Transverse colon (tissue), 4 donors: ENCODE measurements around the gene PTGES3L. TPM values are rescaled to one million over a fixed set of nuclear protein-coding genes. Genes with fewer than 3 reads are reported as not detected.
"Not testable (repeated sequence)": the region's sequence is repeated elsewhere in the genome, so short reads cannot be mapped to it uniquely, and the experiment has no call there.

Experiments used
- DNase-seq: peaks from one replicate; pipeline ENCODE4 v3.0.0-alpha.2; 2019
- H3K27ac ChIP-seq, 4 donors: fragments of 200-600 bp; sonication (generic); 2 replicates each; pipeline ENCODE4 v1.5.1; 2016 to 2018; ENCODE audit warnings: inconsistent platforms in 4 of 4
- H3K27me3 ChIP-seq: fragments of 200-600 bp; sonication (generic); 2 replicates; pipeline ENCODE4 v1.5.1; 2017; ENCODE audit warnings: inconsistent platforms
- H3K36me3 ChIP-seq, 4 donors: fragments of 200-600 bp; sonication (generic); 2 replicates each; pipeline ENCODE4 v1.5.1; 2017 to 2019; ENCODE audit warnings: inconsistent platforms in 4 of 4
- H3K4me1 ChIP-seq, 4 donors: fragments of 200-600 bp; sonication (generic); 2 replicates each; pipeline ENCODE4 v1.5.1; 2017 to 2020; ENCODE audit warnings: inconsistent platforms in 4 of 4
- H3K4me3 ChIP-seq, 4 donors: fragments of 200-600 bp; sonication (generic); 1 replicate in 1 of 4; 2 replicates in 3 of 4; pipeline versions ENCODE4 v1.5.1 to v1.6.1; 2017 to 2019; ENCODE audit warnings: inconsistent platforms in 4 of 4
- H3K9me3 ChIP-seq, 2 donors: fragments of 200-600 bp; sonication (generic); 2 replicates each; pipeline ENCODE4 v1.5.1; 2017 to 2019; ENCODE audit warnings: inconsistent platforms in 2 of 2
- EP300 ChIP-seq: sonication (generic); formaldehyde crosslinking; IDR thresholded peaks from one replicate; pipeline ENCODE4 v1.6.1; 2017; ENCODE audit warnings: antibody characterized with exemption, low read depth
- POLR2A ChIP-seq: fragments of 450-650 bp; IDR thresholded peaks from one replicate; pipeline ENCODE4 v1.6.1; 2016; ENCODE audit warnings: antibody characterized with exemption, mild to moderate bottlenecking, moderate library complexity
- POLR2AphosphoS5 ChIP-seq, 3 donors: sonication (generic); formaldehyde crosslinking; IDR thresholded peaks; one replicate each; pipeline ENCODE4 v1.6.1; 2016; ENCODE audit warnings: antibody characterized with exemption in 3 of 3
- WGBS, 2 donors: methylation state at CpG; one replicate each; pipeline ENCODE4 v1.1.5; 2018; ENCODE audit warnings: low coverage in 1 of 2; 5-methylcytosine and 5-hydroxymethylcytosine counted together
- in situ Hi-C, 4 donors: fragments of 200-750 bp; cut with MboI; loops; one replicate each; pipeline versions ENCODE4 v1.15.0 to v1.15.1; 2017; ENCODE audit warnings: low sequenced_read_pairs in 3 of 4, low pct_ligation_motif_present in 1 of 4, low pct_unique_long_range_greater_than_20kb in 1 of 4
- intact Hi-C: fragments of 100-400 bp; cut with DNase I; formaldehyde crosslinking; loops from one replicate; pipeline ENCODE4 v1.15.1; 2023; ENCODE audit warnings: low total_unique reads
- total RNA-seq, 4 donors: library from RNA; depleted of rRNA; stranded (reverse); fragments of >200 nt; gene quantifications; one replicate each; pipeline ENCODE4 v1.1.0, GENCODE V29; 2016
- TF ChIP-seq, protein P1 (sequence below), 5 experiments: fragments of 200-600 bp in 3 of 5; fragments of 450-650 bp in 2 of 5; sonication (generic) in 3 of 5; IDR thresholded peaks; 1 replicate in 2 of 5; 2 replicates in 3 of 5; pipeline ENCODE4 v1.5.1; 2016 to 2017; ENCODE audit warnings: antibody characterized with exemption in 5 of 5, inconsistent platforms in 3 of 5, mild to moderate bottlenecking in 2 of 5, moderate library complexity in 1 of 5

The PTGES3L gene
- total RNA-seq, 4 donors from 2014 or later: 3.4 to 8.3 (median 5.1) TPM; not detected in 1

DNA sequence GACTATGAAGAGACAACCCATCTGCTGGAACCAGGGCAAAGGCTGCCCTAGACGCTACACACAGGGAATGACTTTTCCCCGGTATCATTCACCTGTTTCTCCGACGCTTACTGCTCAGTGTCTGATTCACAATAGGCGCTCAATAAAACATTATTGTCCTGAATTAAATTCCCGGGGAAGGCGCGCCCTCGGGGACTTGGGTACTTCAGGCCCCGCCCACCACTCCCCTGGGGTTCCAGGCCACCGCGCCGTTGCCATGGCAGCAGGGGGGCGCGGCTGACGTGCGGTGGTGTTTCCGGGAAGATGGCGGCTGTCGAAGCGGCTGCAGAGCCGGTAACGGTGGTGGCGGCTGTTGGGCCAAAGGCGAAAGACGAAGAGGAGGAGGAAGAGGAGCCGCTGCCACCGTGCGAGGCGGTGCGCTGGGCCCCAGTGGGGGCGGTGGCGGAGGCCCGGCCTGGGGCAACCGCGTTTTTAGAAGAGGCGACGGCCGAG is 440 bp upstream of the PTGES3L start, which contains the start of gene RUNDC1:
Gene RUNDC1 (plus strand): TSS at position 292 of the 492 bp plus-strand sequence. CDS start 12 bp downstream, at position 304.
- in situ Hi-C loops: no loop called here
- WGBS, 2 donors: 0 to 4% methylated on average over 5 to 17 of the region's 39 CpGs
- Histone ChIP-seq H3K36me3 (no peaks in the 10 kb centered on the region), H3K4me3 (peak within 1 kb of the TSS; percentile 45 to 98 (median 81)), H3K27me3 (no peaks in the 10 kb centered on the region), H3K9me3 (no peaks in the 10 kb centered on the region), H3K4me1 (peaks cover 14 to 43% (median 35%) of the 10 kb centered on the region in 4 donors), H3K27ac (peak within 1 kb of the TSS; percentile 92 to 99 (median 94))
- TF ChIP-seq POLR2AphosphoS5 (IDR thresholded peaks at IDR 0.05) (peak; percentile 84 to 91 (median 86)), EP300 (no peak), POLR2A (peak; percentile 59)
- TF ChIP-seq, protein P1, sequence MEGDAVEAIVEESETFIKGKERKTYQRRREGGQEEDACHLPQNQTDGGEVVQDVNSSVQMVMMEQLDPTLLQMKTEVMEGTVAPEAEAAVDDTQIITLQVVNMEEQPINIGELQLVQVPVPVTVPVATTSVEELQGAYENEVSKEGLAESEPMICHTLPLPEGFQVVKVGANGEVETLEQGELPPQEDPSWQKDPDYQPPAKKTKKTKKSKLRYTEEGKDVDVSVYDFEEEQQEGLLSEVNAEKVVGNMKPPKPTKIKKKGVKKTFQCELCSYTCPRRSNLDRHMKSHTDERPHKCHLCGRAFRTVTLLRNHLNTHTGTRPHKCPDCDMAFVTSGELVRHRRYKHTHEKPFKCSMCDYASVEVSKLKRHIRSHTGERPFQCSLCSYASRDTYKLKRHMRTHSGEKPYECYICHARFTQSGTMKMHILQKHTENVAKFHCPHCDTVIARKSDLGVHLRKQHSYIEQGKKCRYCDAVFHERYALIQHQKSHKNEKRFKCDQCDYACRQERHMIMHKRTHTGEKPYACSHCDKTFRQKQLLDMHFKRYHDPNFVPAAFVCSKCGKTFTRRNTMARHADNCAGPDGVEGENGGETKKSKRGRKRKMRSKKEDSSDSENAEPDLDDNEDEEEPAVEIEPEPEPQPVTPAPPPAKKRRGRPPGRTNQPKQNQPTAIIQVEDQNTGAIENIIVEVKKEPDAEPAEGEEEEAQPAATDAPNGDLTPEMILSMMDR (IDR thresholded peaks at IDR 0.05): no peak
- intact Hi-C loops: no loop called here
- peak; percentile 99 for DNase-seq

DNA sequence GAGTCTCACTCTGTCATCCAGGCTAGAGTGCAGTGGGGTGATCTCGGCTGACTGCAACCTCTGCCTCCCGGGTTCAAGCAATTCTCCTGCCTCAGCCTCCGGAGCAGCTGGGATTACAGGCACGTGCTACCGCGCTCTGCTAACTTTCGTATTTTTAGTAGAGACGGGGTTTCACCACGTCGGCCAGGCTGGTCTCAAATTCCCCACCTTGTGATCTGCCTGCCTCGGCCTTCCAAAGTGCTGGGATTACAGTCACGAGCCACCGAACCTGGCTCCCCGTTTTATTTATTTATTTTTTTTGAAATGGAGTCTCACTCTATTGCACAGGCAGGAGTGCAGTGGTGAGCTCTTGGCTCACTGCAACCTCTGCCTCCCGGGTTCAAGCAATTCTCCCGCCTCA is 4.2 kb downstream of the PTGES3L start:
- H3K27me3 ChIP-seq, H3K27ac ChIP-seq, DNase-seq, H3K9me3 ChIP-seq, in situ Hi-C loops, intact Hi-C loops, H3K4me3 ChIP-seq, H3K36me3 ChIP-seq: not testable (repeated sequence)
- 91 to 92% methylated on average over 9 to 16 of the region's 16 CpGs for WGBS, 2 donors
- peaks cover 9 to 21% (median 16%) of the 10 kb centered on the region in 4 donors for H3K4me1 ChIP-seq

DNA sequence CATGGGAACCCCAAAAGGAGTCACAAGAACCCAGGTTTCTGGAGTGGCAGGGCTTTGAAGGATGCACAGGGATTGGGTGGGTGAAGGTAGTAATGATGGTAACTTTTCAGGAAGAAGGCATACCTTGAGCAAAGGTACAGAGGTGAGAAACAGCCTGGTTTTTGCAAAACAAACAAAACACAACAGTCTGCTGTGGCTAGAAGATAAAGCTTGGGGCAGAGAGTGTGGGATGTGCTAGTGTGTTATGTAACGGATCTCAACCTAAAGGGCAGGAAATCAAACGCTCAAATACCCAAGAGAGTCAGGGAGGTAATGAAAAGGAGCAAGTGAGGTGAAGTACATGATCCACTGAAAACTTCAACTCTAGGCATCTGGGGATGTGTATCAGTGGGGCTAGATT is 4.6 kb downstream of the PTGES3L start:
- Histone ChIP-seq H3K27me3 (no peaks in the 10 kb centered on the region), H3K4me1 (peaks cover 9 to 21% (median 16%) of the 10 kb centered on the region in 4 donors), H3K9me3 (no peaks in the 10 kb centered on the region), H3K36me3 (no peaks in the 10 kb centered on the region), H3K27ac (no peak overlapping the region), H3K4me3 (no peak overlapping the region)
- intact Hi-C loops (no loop called here), in situ Hi-C loops (no loop called here)
- WGBS, 2 donors: 47 to 83% methylated on average over 2 of the region's 2 CpGs
- no peak for DNase-seq
- TF ChIP-seq POLR2A (no peak), EP300 (no peak), POLR2AphosphoS5 (IDR thresholded peaks at IDR 0.05) (no peak)
- TF ChIP-seq, protein P1 (IDR thresholded peaks at IDR 0.05): no peak

DNA sequence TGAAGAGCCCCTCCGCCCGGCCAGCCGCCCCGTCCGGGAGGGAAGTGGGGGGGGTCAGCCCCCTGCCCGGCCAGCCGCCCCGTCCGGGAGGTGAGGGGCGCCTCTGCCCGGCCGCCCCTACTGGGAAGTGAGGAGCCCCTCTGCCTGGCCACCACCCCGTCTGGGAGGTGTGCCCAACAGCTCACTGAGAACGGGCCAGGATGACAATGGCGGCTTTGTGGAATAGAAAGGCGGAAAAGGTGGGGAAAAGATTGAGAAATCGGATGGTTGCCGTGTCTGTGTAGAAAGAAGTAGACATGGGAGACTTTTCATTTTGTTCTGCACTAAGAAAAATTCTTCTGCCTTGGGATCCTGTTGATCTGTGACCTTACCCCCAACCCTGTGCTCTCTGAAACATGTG is 6.6 kb downstream of the PTGES3L start:
- H3K27me3 ChIP-seq, in situ Hi-C loops: not testable (repeated sequence)

DNA sequence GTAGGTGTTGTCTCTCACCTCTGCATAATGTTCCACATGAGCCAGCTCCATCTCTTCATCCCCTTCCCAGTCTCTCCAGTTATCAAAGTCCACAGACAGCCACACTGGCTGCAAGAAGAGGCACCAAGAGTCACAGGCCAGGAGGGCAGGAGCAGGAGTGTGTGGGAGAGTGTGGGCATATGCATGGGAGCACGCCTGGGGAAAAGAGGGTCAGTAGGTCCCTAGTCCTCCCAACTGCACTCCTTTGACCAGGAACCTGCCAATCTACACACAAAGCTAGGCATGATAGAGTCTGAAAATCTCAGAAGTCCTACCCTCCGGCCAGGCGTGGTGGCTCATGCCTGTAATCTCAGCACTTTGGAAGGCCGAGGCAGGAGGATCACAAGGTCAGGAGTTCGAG is 8.3 kb downstream of the PTGES3L start:
- intact Hi-C loops: no loop called here
- no peak for TF ChIP-seq EP300
- no peak for TF ChIP-seq POLR2A

More for the DNA sequence above, 6.6 kb downstream of the PTGES3L start:
- intact Hi-C loops, H3K4me1 ChIP-seq, DNase-seq, H3K36me3 ChIP-seq, H3K4me3 ChIP-seq, H3K27ac ChIP-seq, H3K9me3 ChIP-seq: not testable (repeated sequence)
- WGBS, 2 donors: 88% methylated on average over 5 of the region's 18 CpGs; no CpG with 5 or more reads in 1 of the 2 donors

More for the DNA sequence above, 8.3 kb downstream of the PTGES3L start:
- Histone ChIP-seq H3K9me3 (no peaks in the 10 kb centered on the region), H3K4me3 (no peak overlapping the region), H3K27ac (no peak overlapping the region), H3K4me1 (peaks cover 0 to 6% (median under 1%) of the 10 kb centered on the region in 4 donors), H3K27me3 (no peaks in the 10 kb centered on the region), H3K36me3 (no peaks in the 10 kb centered on the region)
- WGBS, 2 donors: 85% methylated on average over 5 of the region's 5 CpGs; no CpG with 5 or more reads in 1 of the 2 donors
- in situ Hi-C loops: no loop called here
- no peak for DNase-seq
